SIG-M5 (cell line): ENCODE results near the gene TSPYL4.

Experiments
- DNase-seq: peaks from one replicate; lab custom pipeline; 2025; lab: John Stamatoyannopoulos, UW

TSPYL4 gene

DNA sequence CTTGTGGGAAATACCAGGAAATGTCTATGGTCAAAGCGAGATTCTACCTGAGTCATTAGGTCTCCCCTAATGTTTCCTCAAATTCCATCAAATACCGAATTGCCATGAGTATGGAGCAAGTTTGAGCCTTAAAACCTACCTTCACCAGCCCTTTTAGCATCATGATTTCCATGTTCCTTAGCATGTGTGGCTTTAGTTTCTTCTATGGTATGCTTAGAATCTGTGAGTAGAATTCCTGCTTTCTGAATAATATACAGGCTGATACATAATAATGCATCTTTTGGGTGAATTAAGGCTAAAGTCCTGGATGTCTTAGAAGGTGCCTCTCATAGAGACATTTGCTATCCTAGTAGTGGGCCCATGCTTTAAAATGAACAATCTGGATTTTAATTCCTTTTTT is 32.0 kb downstream of the TSPYL4 start:
- no peak for DNase-seq

DNA sequence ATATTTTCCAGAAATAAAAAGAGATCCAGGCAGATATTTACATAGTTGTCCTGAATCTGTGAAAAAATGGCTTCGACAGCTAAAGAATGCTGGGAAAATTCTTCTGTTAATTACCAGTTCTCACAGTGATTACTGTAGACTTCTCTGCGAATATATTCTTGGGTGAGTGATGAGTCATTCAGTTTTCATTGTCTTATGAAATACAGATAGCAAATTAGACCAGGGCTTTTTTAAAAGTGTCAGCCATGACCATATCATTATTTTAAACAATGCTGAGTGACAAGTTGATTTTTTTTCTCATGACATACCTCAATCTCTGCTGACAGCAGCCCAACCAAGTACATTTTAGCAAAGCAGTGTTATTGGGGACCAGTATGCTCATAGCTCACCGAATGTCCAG is 32.8 kb downstream of the TSPYL4 start:
- no peak for DNase-seq

DNA sequence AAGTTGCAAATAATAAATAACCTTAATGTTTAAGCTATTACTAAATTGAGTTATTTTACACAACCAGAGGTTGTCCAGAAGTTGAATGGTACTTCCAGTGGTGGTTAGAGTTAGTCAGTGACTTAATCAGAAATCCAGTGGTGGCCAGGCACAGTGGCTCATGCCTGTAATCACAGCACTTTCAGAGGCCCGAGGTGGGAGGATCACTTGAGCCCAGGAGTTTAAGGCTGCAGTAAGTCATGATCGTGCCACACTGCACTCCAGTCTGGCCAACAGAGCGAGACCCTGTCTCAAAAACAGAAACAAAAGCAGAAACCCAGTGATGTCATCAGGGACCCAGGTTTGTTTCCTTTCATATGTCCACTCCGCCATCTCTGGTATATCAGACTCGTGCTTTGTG is 35.0 kb downstream of the TSPYL4 start:
- no peak for DNase-seq

DNA sequence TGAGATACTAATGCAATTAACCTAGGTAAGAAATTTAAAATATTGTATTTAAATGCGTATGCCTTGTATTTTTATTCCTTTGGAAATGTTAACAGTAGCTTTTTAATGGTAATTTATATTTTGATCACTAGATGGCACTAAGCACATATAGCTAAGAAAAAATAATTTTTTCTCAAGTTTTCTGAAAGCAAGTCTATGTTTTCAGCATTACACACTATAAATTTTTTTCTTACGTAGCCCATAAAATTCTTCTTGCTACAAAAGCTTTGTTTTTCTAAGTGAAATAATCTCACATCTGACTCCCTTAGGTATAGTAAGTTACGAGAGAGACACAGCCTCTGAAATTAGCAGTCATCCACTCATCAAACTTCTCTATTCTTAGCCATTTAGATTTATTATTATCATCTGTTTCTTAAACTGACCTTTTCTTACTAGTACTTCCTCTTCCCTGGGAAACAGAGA is 35.7 kb downstream of the TSPYL4 start:
- DNase-seq = no peak

DNA sequence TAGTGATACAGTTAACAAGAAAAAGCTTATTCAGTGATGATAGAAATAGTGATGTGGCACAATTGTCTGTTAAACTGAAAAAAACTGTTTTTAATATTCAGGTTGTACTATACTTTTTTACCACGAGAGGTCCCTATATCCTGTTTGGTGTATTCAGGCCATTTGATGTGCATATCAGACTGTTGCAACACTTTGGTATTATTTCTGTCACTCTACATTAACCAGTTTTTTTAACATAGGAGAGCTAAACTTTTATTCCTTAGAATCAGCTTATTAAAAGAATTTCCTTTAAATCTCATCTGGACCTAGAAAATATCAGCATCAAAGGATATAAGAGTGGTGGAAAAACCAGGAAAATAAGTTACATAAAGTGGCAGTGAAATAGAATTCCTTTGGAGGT is 36.8 kb downstream of the TSPYL4 start:
- no peak for DNase-seq

DNA sequence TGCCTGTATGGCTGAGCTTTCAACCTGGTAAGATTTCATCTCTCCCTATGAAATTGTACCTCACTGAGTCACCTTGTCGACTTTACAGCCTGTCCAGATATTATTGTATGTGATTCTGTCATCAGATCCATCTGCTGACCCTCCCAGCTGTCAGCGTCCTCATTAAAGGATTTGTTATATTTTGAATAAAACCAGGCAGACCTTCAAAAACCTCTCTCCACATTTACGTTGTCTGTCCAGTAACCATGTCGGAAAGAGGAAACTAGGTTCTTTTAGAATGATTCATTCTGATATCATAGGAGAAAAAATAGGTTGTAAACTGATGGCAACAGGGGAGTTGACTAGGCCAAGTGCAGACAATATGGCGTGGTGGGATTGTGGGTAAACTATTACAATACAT is 38.5 kb downstream of the TSPYL4 start:
- DNase-seq = no peak

DNA sequence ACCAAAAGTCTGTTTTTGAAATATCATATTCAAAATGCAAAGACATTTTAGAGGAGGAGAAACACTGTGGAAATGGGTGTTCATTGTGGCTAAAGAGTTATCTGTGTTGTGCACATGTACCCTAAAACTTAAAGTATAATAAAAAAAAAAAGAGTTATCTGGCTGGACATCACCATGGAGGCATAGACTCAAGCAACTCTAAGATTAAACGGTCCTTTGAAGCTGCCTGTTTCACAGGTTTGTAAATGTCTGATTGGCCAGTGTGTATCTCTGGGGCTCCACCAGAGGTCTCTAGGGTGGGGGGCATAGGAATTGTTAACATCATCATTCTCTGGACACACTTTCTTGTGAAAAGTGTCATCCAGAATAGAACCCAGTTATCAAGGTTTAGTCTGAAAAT is 39.2 kb downstream of the TSPYL4 start:
- no peak for DNase-seq

DNA sequence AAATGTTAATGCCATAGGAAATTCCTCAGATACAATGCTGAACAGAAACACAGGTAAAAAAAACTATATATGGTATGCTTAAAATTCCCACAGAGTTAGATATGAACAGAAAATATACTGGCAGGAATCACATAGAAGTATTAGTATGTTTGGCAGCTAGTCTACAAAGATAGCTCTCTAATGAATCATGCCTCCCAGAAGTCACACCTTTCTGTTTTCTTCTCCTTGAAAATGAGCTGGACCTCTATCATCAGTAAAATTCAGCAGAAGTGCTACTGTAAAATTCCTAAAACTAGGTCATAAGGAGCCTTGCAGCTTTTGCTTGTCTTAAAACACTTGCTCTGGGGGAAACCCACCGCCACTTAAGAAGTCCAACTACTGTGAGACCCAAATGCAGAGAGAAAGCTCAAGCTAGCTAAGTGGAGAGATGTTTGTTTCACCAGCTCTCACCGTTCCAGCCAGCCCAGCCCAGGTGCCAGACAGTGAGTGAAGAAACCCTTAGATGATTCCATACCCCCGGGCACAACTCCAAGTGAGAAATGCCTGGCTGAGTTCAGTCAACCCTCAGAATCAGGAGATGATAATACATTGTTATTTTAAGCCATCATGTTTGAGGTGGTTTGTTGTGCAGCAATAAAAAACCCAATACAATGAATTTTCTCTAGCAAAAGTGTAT is 43.0 kb downstream of the TSPYL4 start:
- DNase-seq = no peak

DNA sequence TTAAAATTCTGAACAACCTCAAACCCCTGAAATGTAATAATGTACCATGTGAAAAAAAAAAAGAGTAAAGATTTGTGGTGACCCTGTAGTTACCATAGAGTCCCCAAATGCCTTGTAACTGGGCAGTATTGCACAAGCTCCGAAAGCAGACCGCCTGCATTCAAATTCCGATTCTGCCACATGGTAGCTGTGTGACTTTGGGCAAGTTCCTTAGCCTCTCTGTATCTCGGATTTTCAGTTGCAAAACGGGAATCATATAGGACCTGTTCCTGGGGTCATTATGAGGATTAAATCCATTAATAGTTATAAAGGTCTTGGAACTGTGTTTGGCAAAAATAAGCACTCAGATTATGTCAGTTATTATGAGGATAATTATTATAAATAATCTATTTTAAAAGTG is 43.6 kb downstream of the TSPYL4 start:
- DNase-seq = no peak

DNA sequence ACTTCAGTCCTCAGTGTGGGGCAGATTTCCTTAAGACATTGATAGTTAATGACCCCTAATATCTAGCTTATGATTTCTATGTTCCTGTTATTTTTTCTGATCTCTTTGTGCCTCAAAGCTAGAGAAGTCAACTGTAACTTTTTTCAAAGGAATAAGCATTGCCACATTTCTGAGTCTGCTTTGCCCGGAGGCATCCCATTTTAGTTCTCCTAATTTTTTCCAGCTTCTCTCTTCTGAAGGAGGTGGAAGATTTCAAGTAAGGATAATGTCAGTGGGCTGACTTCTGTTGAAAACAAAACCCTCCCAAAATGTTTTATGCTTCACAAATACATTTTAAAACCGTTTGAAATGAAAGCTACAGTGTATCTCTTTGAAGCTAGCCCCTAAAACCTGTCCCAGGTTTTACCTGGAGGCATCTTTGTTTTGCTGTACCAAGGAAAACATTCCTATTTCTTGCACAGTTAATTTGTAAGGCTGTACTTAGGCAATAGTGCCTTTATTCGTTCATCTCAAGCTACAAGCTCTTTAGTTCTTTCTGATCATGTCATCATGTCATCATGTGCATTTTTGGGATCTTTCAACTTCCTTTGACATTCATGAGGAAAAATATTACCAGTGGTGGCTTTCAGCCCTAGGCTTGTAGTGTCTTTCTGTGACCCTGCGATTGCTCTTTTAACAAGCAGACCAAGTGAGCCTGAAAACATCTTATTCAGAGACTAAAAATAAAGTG is 45.7 kb downstream of the TSPYL4 start:
- no peak for DNase-seq

DNA sequence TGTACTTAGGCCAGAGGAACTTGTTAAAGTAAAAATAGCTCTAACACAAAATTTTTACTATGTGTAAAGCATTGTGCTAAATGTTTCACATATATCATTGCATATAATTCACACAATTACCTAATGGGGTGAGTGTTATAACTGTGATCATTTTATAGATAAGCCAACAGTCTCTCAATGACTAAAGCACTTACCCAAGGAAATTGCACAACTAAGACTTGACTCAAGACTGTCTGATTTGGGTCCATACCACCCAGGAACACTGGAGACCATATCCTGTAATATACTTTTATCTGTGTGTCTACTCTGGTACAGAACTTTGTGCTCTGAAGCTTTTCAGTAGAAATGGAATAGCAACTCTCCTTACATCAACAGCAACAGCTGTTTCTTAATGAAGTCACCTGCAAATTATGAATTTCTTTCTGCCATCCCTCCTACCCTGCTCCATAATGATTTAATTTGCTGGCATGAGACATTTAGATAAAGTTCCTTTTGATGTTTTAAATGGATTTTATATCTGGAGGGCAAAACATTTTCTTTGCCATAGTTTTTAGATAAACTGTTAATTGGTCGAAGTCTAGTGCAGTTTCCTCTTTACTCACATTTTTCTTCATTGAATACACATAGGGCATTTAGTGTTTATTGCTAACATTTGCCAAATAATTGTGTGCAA is 47.5 kb downstream of the TSPYL4 start:
- DNase-seq = peak; percentile 56

DNA sequence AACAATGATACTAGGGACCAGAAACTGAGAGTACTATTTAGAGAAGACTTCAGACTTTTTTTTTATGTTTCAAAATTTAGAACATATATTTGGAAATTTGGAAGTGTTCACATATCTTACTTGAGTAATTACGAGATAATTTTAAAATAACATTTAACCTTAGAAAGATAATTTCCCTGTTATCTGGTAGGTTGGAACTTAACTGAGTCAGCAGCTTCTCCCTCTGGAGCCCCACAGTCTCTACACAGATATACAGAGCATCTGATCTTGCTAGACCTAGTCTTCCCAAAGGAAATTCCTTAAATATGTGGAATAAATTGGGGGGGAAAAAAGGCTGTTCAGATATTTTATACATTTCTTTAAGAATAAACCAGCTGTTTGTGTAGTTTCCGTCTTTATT is 48.6 kb downstream of the TSPYL4 start:
- no peak for DNase-seq

DNA sequence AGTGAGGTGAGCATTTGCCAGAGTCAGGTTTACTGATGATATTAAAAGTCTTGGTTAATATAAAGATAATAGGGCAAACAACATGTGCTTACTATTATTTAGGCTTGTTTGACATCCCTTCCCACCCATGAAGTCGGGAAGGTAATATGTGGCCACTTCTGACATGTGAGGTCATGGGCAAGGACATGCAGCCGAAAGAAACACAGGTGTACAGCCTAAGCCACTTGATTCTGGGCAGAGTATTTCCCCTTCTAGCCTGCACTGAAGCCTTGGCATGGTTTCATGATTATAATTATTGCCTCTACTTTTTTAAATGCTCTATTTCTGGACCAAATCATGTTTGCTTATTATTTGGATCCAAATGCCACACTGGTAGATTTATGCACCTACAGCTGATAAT is 52.3 kb downstream of the TSPYL4 start:
- no peak for DNase-seq

DNA sequence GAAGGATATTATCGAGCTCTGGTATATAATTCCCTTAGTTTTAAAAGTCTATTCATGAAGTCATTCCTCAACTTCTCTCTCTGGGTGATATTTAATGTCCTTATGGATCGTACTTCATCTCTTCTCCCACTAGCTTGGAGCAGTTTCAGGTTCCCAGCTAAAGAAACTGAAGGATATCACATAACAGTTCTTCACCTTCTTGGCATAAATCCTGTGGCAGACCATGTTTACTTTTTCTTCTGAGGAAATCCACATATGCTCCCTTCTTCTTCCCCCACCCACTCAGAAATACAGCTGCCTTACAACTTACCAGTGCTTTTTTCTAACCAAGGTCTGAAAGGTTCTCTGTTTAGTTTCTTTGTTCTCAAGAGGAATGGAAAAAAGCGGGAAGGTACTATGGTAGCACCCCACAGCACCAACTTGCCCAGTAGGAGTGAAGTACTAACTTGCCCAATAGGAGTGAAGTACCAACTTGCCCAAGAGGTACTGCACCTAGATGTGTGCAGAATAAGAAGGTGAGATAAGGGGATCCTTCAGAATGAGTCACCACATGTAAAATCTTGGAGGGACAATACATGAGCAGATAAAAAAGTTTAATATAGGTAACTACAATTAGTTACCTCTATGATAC is 53.1 kb downstream of the TSPYL4 start:
- no peak for DNase-seq
